B cell (primary cell): Measurements from ENCODE around the gene CENPP. TPM values are rescaled to one million over a fixed set of nuclear protein-coding genes. Genes with fewer than 3 reads are reported as not detected.

ENCODE experiments used
- ATAC-seq: fragments of 200-7000 bp; cut with Tn5 transposase; one replicate; pipeline ENCODE4 v1.10.0; 2021; ENCODE audit warnings: low read depth, mild to moderate bottlenecking, moderate number of reproducible peaks, moderate library complexity
- CTCF ChIA-PET: fragments of 350-600 bp; sonication (Branson Sonifier 250); formaldehyde crosslinking; loops from one replicate; lab custom pipeline; 2021; ENCODE audit warnings: antibody characterized with exemption, inconsistent platforms; lab: Charles Lee
- POLR2A ChIA-PET: fragments of 350-600 bp; sonication (Branson Sonifier 250); formaldehyde crosslinking; loops from one replicate; lab custom pipeline; 2021; ENCODE audit warnings: antibody characterized with exemption; lab: Charles Lee
- DNase-seq: peaks from one replicate; pipeline ENCODE4 v3.0.0; 2013
- H2AFZ ChIP-seq: 2 replicates; pipeline ENCODE4 v1.6.1; 2012; ENCODE audit warnings: mild to moderate bottlenecking, low read depth, low read length; ENCODE audit not compliant: insufficient read depth, poor library complexity, severe bottlenecking
- H3K27ac ChIP-seq, 2 donors: 1 replicate in 1 of 2; 2 replicates in 1 of 2; pipeline ENCODE4 v1.5.1; 2012 to 2013; ENCODE audit warnings: low read length in 2 of 2, mild to moderate bottlenecking in 2 of 2, moderate library complexity in 1 of 2
- H3K27me3 ChIP-seq, 4 experiments: fragments of 200-600 bp in 1 of 4; sonication (generic) in 1 of 4; replicated peaks in 1 of 4; 1 replicate in 2 of 4; 2 replicates in 2 of 4; pipeline versions ENCODE4 v1.6.1 to v1.7.0; 2013 to 2016; ENCODE audit warnings: low read length in 3 of 4, mild to moderate bottlenecking in 2 of 4, mixed read lengths in 1 of 4, moderate library complexity in 1 of 4; ENCODE audit not compliant: insufficient read depth in 4 of 4, control insufficient read depth in 3 of 4; ENCODE audit errors: control extremely low read depth in 1 of 4
- H3K36me3 ChIP-seq, 2 experiments: replicated peaks in 1 of 2; 1 replicate in 1 of 2; 2 replicates in 1 of 2; pipeline versions ENCODE4 v1.6.1 to v1.7.1; 2013; ENCODE audit warnings: low read length in 1 of 2; ENCODE audit not compliant: insufficient read depth in 2 of 2, control insufficient read depth in 1 of 2; ENCODE audit errors: control extremely low read depth in 1 of 2, extremely low read depth in 1 of 2
- H3K4me1 ChIP-seq, 2 donors: fragments of 200-600 bp in 1 of 2; sonication (generic) in 1 of 2; 1 replicate in 1 of 2; 2 replicates in 1 of 2; pipeline versions ENCODE4 v1.5.1 to v1.6.1; 2013 to 2017; ENCODE audit warnings: low read length in 2 of 2; ENCODE audit not compliant: control insufficient read depth in 2 of 2, insufficient read depth in 2 of 2
- H3K4me2 ChIP-seq: replicated peaks from 2 replicates; pipeline ENCODE3; 2012; ENCODE audit warnings: mild to moderate bottlenecking, low read depth, low read length; ENCODE audit not compliant: poor library complexity, severe bottlenecking
- H3K4me3 ChIP-seq, 5 experiments: fragments of 200-600 bp in 1 of 5; sonication (generic) in 1 of 5; 1 replicate in 3 of 5; 2 replicates in 2 of 5; pipeline versions ENCODE4 v1.5.1 to v1.7.0; 2011 to 2016; ENCODE audit warnings: low read length in 4 of 5, mild to moderate bottlenecking in 4 of 5, low read depth in 2 of 5, control low read depth in 1 of 5, moderate library complexity in 1 of 5; ENCODE audit not compliant: insufficient read depth in 1 of 5; ENCODE audit errors: control extremely low read depth in 1 of 5, extremely low read depth in 1 of 5
- H3K79me2 ChIP-seq: fragments of 200-600 bp; sonication (generic); one replicate; pipeline ENCODE4 v1.6.0; 2016; ENCODE audit warnings: low read length; ENCODE audit not compliant: control insufficient read depth, insufficient read depth
- H3K9ac ChIP-seq: fragments of 200-600 bp; sonication (generic); 2 replicates; pipeline ENCODE4 v1.6.1; 2017; ENCODE audit warnings: mild to moderate bottlenecking, low read length, moderate library complexity
- H3K9me3 ChIP-seq, 3 donors: one replicate each; pipeline versions ENCODE4 v1.6.1 to v1.7.1; 2013; ENCODE audit warnings: low read length in 2 of 3; ENCODE audit not compliant: control insufficient read depth in 2 of 3, insufficient read depth in 1 of 3; ENCODE audit errors: control extremely low read depth in 1 of 3
- H4K20me1 ChIP-seq: 2 replicates; pipeline ENCODE4 v1.6.0; 2012; ENCODE audit warnings: mild to moderate bottlenecking, low read length; ENCODE audit not compliant: insufficient read depth, control insufficient read depth, poor library complexity, severe bottlenecking
- H3K27ac Mint-ChIP-seq: one replicate; pipeline ENCODE4 v1.8.0; 2021; ENCODE audit warnings: mixed read lengths
- H3K27me3 Mint-ChIP-seq: one replicate; pipeline ENCODE4 v1.8.0; 2021; ENCODE audit warnings: mixed read lengths
- H3K4me1 Mint-ChIP-seq: one replicate; pipeline ENCODE4 v1.8.0; 2021; ENCODE audit warnings: mixed read lengths
- H3K4me3 Mint-ChIP-seq: one replicate; pipeline ENCODE4 v1.8.0; 2021; ENCODE audit warnings: mixed read lengths
- H3K9me3 Mint-ChIP-seq: one replicate; pipeline ENCODE4 v1.8.0; 2022; ENCODE audit warnings: mixed read lengths; ENCODE audit not compliant: insufficient read depth
- EZH2 ChIP-seq: IDR thresholded peaks from 2 replicates; pipeline ENCODE4 v1.6.1; 2012; ENCODE audit warnings: borderline replicate concordance, low read depth, mild to moderate bottlenecking, moderate library complexity, low read length; ENCODE audit not compliant: insufficient read depth, poor library complexity, severe bottlenecking
- WGBS: methylation state at CpG from one replicate; pipeline ENCODE4 v1.1.5; 2013; ENCODE audit warnings: missing lambda C conversion rate; ENCODE audit not compliant: insufficient coverage; 5-methylcytosine and 5-hydroxymethylcytosine counted together
- intact Hi-C: fragments of 100-400 bp; cut with micrococcal nuclease; formaldehyde crosslinking; loops from one replicate; pipeline ENCODE4 v1.10.0; 2022
- polyA plus RNA-seq: library from polyadenylated mRNA; depleted of rRNA; stranded (reverse); fragments of >200 nt; gene quantifications from 2 replicates; pipeline ENCODE4 v1.2.3, GENCODE V29; 2012
- total RNA-seq, 2 donors: library from RNA; stranded (reverse); fragments of 120-200 nt in 1 of 2; gene quantifications; 1 replicate in 1 of 2; 2 replicates in 1 of 2; pipeline versions ENCODE4 v1.2.3 to v1.2.4, GENCODE V29; 2013 to 2022
- TF ChIP-seq, protein P1 (sequence below): fragments of 200-600 bp; IDR thresholded peaks from one replicate; pipeline ENCODE4 v1.8.0; 2022; ENCODE audit warnings: antibody characterized with exemption, mild to moderate bottlenecking

The CENPP gene
- total and polyA plus RNA-seq, 2 donors (not counting 1 experiment from before 2014, with no cell fraction given), result 1.4 to 6.2 TPM

DNA sequence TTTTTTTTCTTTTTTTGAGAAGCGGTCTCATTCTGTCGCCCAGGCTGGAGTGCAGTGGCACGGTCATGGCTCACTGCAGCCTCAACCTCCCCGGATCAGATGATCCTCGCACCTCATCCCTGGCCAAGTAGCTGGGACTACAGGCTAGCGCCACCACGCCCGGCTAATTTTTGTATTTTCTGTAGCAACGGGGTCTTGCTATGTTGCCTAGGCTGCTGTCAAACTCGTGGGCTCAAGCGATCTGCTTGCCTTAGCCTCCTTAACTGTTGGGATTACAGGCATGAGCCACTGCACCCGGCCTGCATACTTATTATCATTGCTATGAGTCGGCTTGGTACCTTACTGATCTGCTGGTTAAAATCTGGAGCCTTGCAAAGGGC, 31.5 kb upstream of the CENPP start:
- Histone ChIP-seq H3K9ac (peak overlapping the region; percentile 74), H3K79me2 (peaks cover 30% of the 10 kb centered on the region), H3K27ac (peak overlapping the region; percentile 64 to 79), H3K9me3 (peaks cover 0 to 3% (median 0%) of the 10 kb centered on the region in 3 donors), H3K4me2 (peak overlapping the region; percentile 74), H3K36me3 (peaks cover 2 to 23% of the 10 kb centered on the region in 2 experiments), H3K27me3 (no peaks in the 10 kb centered on the region), H4K20me1 (no peaks in the 10 kb centered on the region), H2AFZ (peak overlapping the region; percentile 79), H3K4me1 (peaks cover 37 to 38% of the 10 kb centered on the region in 2 donors), H3K4me3 (peak overlapping the region; percentile 51 to 89 (median 86))
- peak overlapping the region; percentile 98 for H3K27ac Mint-ChIP-seq
- H3K4me3 Mint-ChIP-seq, result peak overlapping the region; percentile 96
- ChIA-PET CTCF (interaction anchor here (0.6 kb wide), 1 partner anchor 99 kb away, joined by 3 read pairs; no protein-coding TSS in a partner anchor), POLR2A (no interaction called here)
- no peaks in the 10 kb centered on the region for H3K27me3 Mint-ChIP-seq
- no peaks in the 10 kb centered on the region for H3K9me3 Mint-ChIP-seq
- H3K4me1 Mint-ChIP-seq, result peaks cover 68% of the 10 kb centered on the region
- no peak for DNase-seq
- 29% methylated on average over 13 of the region's 13 CpGs for WGBS
- intact Hi-C loops, result no loop called here
- TF ChIP-seq, protein P1, sequence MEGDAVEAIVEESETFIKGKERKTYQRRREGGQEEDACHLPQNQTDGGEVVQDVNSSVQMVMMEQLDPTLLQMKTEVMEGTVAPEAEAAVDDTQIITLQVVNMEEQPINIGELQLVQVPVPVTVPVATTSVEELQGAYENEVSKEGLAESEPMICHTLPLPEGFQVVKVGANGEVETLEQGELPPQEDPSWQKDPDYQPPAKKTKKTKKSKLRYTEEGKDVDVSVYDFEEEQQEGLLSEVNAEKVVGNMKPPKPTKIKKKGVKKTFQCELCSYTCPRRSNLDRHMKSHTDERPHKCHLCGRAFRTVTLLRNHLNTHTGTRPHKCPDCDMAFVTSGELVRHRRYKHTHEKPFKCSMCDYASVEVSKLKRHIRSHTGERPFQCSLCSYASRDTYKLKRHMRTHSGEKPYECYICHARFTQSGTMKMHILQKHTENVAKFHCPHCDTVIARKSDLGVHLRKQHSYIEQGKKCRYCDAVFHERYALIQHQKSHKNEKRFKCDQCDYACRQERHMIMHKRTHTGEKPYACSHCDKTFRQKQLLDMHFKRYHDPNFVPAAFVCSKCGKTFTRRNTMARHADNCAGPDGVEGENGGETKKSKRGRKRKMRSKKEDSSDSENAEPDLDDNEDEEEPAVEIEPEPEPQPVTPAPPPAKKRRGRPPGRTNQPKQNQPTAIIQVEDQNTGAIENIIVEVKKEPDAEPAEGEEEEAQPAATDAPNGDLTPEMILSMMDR, result no peak
- no peak for ATAC-seq

DNA sequence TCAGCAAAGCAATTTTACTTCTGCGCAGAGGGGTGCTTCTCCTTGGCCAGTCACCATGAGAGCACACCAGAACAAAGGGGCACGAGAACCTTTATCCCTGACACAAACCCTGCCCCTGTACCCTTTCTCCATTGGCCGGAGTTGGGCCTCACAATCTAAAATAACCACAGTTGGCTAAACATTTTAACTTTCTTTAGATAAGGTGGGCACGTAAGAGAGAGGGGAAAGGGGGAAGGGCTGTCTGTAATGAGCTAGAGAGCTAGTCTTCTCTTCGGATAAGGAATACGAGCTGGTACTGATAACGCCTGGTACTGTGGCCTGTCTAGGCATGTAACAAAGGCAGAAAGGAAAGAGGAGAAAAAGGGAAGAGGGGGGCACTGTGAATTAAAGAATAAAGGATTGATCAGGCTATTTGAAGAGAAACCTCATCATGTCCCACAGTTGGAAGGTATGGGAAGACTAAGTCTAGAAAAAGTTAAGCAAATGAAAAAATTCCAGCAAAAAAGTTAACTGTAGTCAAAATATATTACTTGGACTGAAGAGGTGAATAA, 30.4 kb upstream of the CENPP start:
- H3K9ac ChIP-seq, result no peak overlapping the region
- H3K9me3 ChIP-seq, result no peaks in the 10 kb centered on the region
- WGBS, result 94% methylated on average over 4 of the region's 7 CpGs
- Mint-ChIP-seq H3K27ac (peak overlapping the region; percentile 54), H3K4me3 (no peak overlapping the region), H3K27me3 (no peaks in the 10 kb centered on the region), H3K4me1 (peaks cover 69% of the 10 kb centered on the region), H3K9me3 (no peaks in the 10 kb centered on the region)
- DNase-seq (no peak), ATAC-seq (no peak)
- H3K4me2 ChIP-seq, result no peak overlapping the region
- H3K27me3 ChIP-seq, result no peaks in the 10 kb centered on the region
- no peak overlapping the region for H3K27ac ChIP-seq
- H2AFZ ChIP-seq, result no peak overlapping the region
- intact Hi-C loops, result no loop called here
- no peak for TF ChIP-seq EZH2
- TF ChIP-seq, protein P1, result no peak
- H4K20me1 ChIP-seq, result no peaks in the 10 kb centered on the region
- CTCF ChIA-PET, result no interaction called here
- H3K79me2 ChIP-seq, result peaks cover 30% of the 10 kb centered on the region
- peaks cover 39 to 43% of the 10 kb centered on the region in 2 donors for H3K4me1 ChIP-seq
- POLR2A ChIA-PET, result no interaction called here
- H3K4me3 ChIP-seq, result no peak overlapping the region
- peaks cover 0 to 29% of the 10 kb centered on the region in 2 experiments for H3K36me3 ChIP-seq
